Neuron (in vitro differentiated cells): ENCODE data around the gene SERPINB1.

Experiments used
- H2AFZ ChIP-seq: one replicate; pipeline ENCODE4 v1.6.1; 2013; ENCODE audit warnings: low read depth, mild to moderate bottlenecking, inconsistent platforms, low read length, moderate library complexity
- H3K27me3 ChIP-seq: one replicate; pipeline ENCODE4 v1.6.1; 2013; ENCODE audit warnings: low read length; ENCODE audit not compliant: insufficient read depth
- H3K36me3 ChIP-seq: one replicate; pipeline ENCODE4 v1.6.1; 2013; ENCODE audit warnings: low read length; ENCODE audit not compliant: insufficient read depth
- H3K4me1 ChIP-seq: one replicate; pipeline ENCODE4 v1.6.1; 2013; ENCODE audit warnings: low read length; ENCODE audit not compliant: insufficient read depth
- H3K4me3 ChIP-seq: 2 replicates; pipeline ENCODE4 v1.5.1; 2013; ENCODE audit warnings: mild to moderate bottlenecking, low read length, moderate library complexity
- H3K9me3 ChIP-seq: one replicate; pipeline ENCODE4 v1.6.1; 2013; ENCODE audit warnings: low read length

SERPINB1 gene

GRCh38 chr6:2797564-2798031, 44.1 kb downstream of the SERPINB1 start:
- H3K27me3 ChIP-seq = no peaks in the 10 kb centered on the region
- H3K4me1 ChIP-seq = no peaks in the 10 kb centered on the region
- no peak overlapping the region for H3K4me3 ChIP-seq
- H3K36me3 ChIP-seq = no peaks in the 10 kb centered on the region
- no peaks in the 10 kb centered on the region for H3K9me3 ChIP-seq
- H2AFZ ChIP-seq = no peak overlapping the region

GRCh38 chr6:2796861-2797260, 44.8 kb downstream of the SERPINB1 start:
- no peak overlapping the region for H3K4me3 ChIP-seq
- H2AFZ ChIP-seq = no peak overlapping the region
- no peaks in the 10 kb centered on the region for H3K9me3 ChIP-seq
- no peaks in the 10 kb centered on the region for H3K36me3 ChIP-seq
- H3K27me3 ChIP-seq = no peaks in the 10 kb centered on the region
- H3K4me1 ChIP-seq = no peaks in the 10 kb centered on the region

GRCh38 chr6:2795956-2796355, 45.7 kb downstream of the SERPINB1 start:
- H3K4me1 ChIP-seq = no peaks in the 10 kb centered on the region
- H3K36me3 ChIP-seq = no peaks in the 10 kb centered on the region
- H3K9me3 ChIP-seq = no peaks in the 10 kb centered on the region
- H2AFZ ChIP-seq = no peak overlapping the region
- no peak overlapping the region for H3K4me3 ChIP-seq
- H3K27me3 ChIP-seq = no peaks in the 10 kb centered on the region

- H3K9me3 ChIP-seq = no peaks in the 10 kb centered on the region
- H3K4me3 ChIP-seq = no peak overlapping the region
- no peaks in the 10 kb centered on the region for H3K4me1 ChIP-seq
Measured at GRCh38 chr6:2795162-2795561, 46.5 kb downstream of the SERPINB1 start.

GRCh38 chr6:2794171-2794730, 47.4 kb downstream of the SERPINB1 start:
- H3K4me3 ChIP-seq = no peak overlapping the region
- no peaks in the 10 kb centered on the region for H3K9me3 ChIP-seq
- H3K4me1 ChIP-seq = no peaks in the 10 kb centered on the region
- no peaks in the 10 kb centered on the region for H3K27me3 ChIP-seq
- no peak overlapping the region for H2AFZ ChIP-seq
- H3K36me3 ChIP-seq = no peaks in the 10 kb centered on the region

More at GRCh38 chr6:2795162-2795561, 46.5 kb downstream of the SERPINB1 start:
- Histone ChIP-seq H2AFZ (no peak overlapping the region), H3K27me3 (no peaks in the 10 kb centered on the region), H3K36me3 (no peaks in the 10 kb centered on the region)

GRCh38 chr6:2793534-2794151, 48.0 kb downstream of the SERPINB1 start:
- Histone ChIP-seq H3K36me3 (no peaks in the 10 kb centered on the region), H3K4me3 (no peak overlapping the region), H3K27me3 (no peaks in the 10 kb centered on the region)

GRCh38 chr6:2792330-2793110, 49.1 kb downstream of the SERPINB1 start:
- no peaks in the 10 kb centered on the region for H3K4me1 ChIP-seq
- H3K27me3 ChIP-seq = no peaks in the 10 kb centered on the region
- H2AFZ ChIP-seq = no peak overlapping the region
- peaks cover 2% of the 10 kb centered on the region for H3K36me3 ChIP-seq
- H3K9me3 ChIP-seq = no peaks in the 10 kb centered on the region
- no peak overlapping the region for H3K4me3 ChIP-seq

More at GRCh38 chr6:2793534-2794151, 48.0 kb downstream of the SERPINB1 start:
- H3K9me3 ChIP-seq = no peaks in the 10 kb centered on the region
- H2AFZ ChIP-seq = no peak overlapping the region
- H3K4me1 ChIP-seq = no peaks in the 10 kb centered on the region

- Histone ChIP-seq H2AFZ (no peak overlapping the region), H3K9me3 (no peaks in the 10 kb centered on the region), H3K36me3 (peaks cover 3% of the 10 kb centered on the region), H3K4me3 (no peak overlapping the region), H3K4me1 (no peaks in the 10 kb centered on the region), H3K27me3 (no peaks in the 10 kb centered on the region)
Measured at GRCh38 chr6:2791450-2791974, 50.2 kb downstream of the SERPINB1 start.

- Histone ChIP-seq H3K27me3 (no peaks in the 10 kb centered on the region), H3K36me3 (peaks cover 8% of the 10 kb centered on the region), H2AFZ (no peak overlapping the region), H3K4me3 (no peak overlapping the region), H3K4me1 (no peaks in the 10 kb centered on the region), H3K9me3 (no peaks in the 10 kb centered on the region)
Measured at GRCh38 chr6:2790588-2791449, 50.8 kb downstream of the SERPINB1 start.

GRCh38 chr6:2786269-2786668, 55.4 kb downstream of the SERPINB1 start:
- peaks cover 25% of the 10 kb centered on the region for H3K36me3 ChIP-seq
- H3K4me3 ChIP-seq = no peak overlapping the region
- H3K9me3 ChIP-seq = no peaks in the 10 kb centered on the region
- H2AFZ ChIP-seq = no peak overlapping the region
- no peaks in the 10 kb centered on the region for H3K4me1 ChIP-seq
- no peaks in the 10 kb centered on the region for H3K27me3 ChIP-seq

GRCh38 chr6:2784930-2785329, 56.7 kb downstream of the SERPINB1 start:
- peaks cover 36% of the 10 kb centered on the region for H3K36me3 ChIP-seq
- H3K4me3 ChIP-seq = no peak overlapping the region
- no peaks in the 10 kb centered on the region for H3K27me3 ChIP-seq
- H3K4me1 ChIP-seq = no peaks in the 10 kb centered on the region
- H3K9me3 ChIP-seq = no peaks in the 10 kb centered on the region
- H2AFZ ChIP-seq = no peak overlapping the region

- no peaks in the 10 kb centered on the region for H3K4me1 ChIP-seq
- H2AFZ ChIP-seq = no peak overlapping the region
- no peak overlapping the region for H3K4me3 ChIP-seq
- no peaks in the 10 kb centered on the region for H3K27me3 ChIP-seq
- H3K9me3 ChIP-seq = no peaks in the 10 kb centered on the region
- H3K36me3 ChIP-seq = peaks cover 43% of the 10 kb centered on the region
Measured at GRCh38 chr6:2784061-2784460, 57.6 kb downstream of the SERPINB1 start.
